ENCODE measurements around the gene DMC1. TPM values are rescaled to one million over a fixed set of nuclear protein-coding genes. Genes with fewer than 3 reads are reported as not detected.

Gene DMC1
- total and polyA plus RNA-seq, 9 of the 15 experiments (the other 6 are each of a cell fraction or from before 2014, with no cell fraction given) = 5.5 to 55.5 (median 9.8) TPM

DNA sequence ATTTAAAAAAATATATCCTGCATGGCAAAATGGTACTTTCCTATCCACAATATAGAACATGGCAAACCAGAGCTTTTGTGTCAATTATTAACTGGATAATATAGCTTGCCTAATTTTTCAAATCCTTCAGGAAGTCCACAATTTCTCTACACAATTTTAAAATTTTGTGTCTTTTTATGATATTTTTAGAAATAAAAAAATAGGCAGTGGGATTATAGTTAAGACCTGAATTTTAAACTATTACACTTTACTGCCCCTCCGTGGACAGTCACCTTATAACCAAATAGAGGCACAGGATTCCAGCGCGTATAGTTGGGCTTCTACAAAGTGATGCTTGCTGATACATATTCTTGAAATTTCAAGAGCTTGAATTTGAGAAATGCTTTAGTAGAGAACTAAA, 2.1 kb upstream of the DMC1 start (continued):
- no peak for TF ChIP-seq CBFB (CRISPR knock-in tag; IDR thresholded peaks at IDR 0.05)
- no peak for TF ChIP-seq ZNF79 (CRISPR knock-in tag; IDR thresholded peaks at IDR 0.05; ENCODE audit: low read depth)
- TF ChIP-seq MAFK (IDR thresholded peaks at IDR 0.05; ENCODE audit: low read length) = no peak
- TF ChIP-seq MAFF (IDR thresholded peaks at IDR 0.05; ENCODE audit: low read length) = no peak
- TF ChIP-seq POLR2AphosphoS5 (IDR thresholded peaks at IDR 0.05; ENCODE audit: control insufficient read depth, insufficient read depth, low read depth, low read length) = no peak
- TF ChIP-seq HMG20A (CRISPR knock-in tag; conservative IDR thresholded peaks at IDR 0.05) = no peak
- TF ChIP-seq RAD21 (CRISPR knock-in tag; conservative IDR thresholded peaks at IDR 0.05 in 1 of 2, IDR thresholded peaks at IDR 0.05 in 1 of 2) = peak; percentile 60 to 64
- TF ChIP-seq, protein P1, sequence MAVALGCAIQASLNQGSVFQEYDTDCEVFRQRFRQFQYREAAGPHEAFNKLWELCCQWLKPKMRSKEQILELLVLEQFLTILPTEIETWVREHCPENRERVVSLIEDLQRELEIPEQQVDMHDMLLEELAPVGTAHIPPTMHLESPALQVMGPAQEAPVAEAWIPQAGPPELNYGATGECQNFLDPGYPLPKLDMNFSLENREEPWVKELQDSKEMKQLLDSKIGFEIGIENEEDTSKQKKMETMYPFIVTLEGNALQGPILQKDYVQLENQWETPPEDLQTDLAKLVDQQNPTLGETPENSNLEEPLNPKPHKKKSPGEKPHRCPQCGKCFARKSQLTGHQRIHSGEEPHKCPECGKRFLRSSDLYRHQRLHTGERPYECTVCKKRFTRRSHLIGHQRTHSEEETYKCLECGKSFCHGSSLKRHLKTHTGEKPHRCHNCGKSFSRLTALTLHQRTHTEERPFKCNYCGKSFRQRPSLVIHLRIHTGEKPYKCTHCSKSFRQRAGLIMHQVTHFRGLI (CRISPR knock-in tag; IDR thresholded peaks at IDR 0.05) = no peak
- TF ChIP-seq, protein P2, sequence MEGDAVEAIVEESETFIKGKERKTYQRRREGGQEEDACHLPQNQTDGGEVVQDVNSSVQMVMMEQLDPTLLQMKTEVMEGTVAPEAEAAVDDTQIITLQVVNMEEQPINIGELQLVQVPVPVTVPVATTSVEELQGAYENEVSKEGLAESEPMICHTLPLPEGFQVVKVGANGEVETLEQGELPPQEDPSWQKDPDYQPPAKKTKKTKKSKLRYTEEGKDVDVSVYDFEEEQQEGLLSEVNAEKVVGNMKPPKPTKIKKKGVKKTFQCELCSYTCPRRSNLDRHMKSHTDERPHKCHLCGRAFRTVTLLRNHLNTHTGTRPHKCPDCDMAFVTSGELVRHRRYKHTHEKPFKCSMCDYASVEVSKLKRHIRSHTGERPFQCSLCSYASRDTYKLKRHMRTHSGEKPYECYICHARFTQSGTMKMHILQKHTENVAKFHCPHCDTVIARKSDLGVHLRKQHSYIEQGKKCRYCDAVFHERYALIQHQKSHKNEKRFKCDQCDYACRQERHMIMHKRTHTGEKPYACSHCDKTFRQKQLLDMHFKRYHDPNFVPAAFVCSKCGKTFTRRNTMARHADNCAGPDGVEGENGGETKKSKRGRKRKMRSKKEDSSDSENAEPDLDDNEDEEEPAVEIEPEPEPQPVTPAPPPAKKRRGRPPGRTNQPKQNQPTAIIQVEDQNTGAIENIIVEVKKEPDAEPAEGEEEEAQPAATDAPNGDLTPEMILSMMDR (IDR thresholded peaks at IDR 0.05 in 2 of 3, conservative IDR thresholded peaks at IDR 0.05 in 1 of 3; ENCODE audit: insufficient read depth in 2 of 3, low read depth in 1 of 3, low read length in 3 of 3) = peak; percentile 39 to 62 (median 44); a peak in 3 of 6 replicates
- TF ChIP-seq NCOA6 (IDR thresholded peaks at IDR 0.05) = no peak

Data from K562 (cell line).